HG02642 (cell line): Measurements from ENCODE around the gene PTCH1.

Experiments used
- ATAC-seq: cut with Tn5 transposase; IDR thresholded peaks from one replicate; pipeline ENCODE4 v1.9.1; 2021; ENCODE audit warnings: mild to moderate bottlenecking; ENCODE audit not compliant: unreplicated experiment, poor library complexity

PTCH1 gene

GRCh38 chr9:95499847-95500246 is 16.9 kb downstream of the PTCH1 start:
- no peak for ATAC-seq

GRCh38 chr9:95499046-95499676 is 17.6 kb downstream of the PTCH1 start:
- no peak for ATAC-seq

- ATAC-seq: no peak
Observed at GRCh38 chr9:95498641-95499040, 18.1 kb downstream of the PTCH1 start.

- ATAC-seq: no peak
Observed at GRCh38 chr9:95497772-95498171, 19.0 kb downstream of the PTCH1 start.

- no peak for ATAC-seq
Observed at GRCh38 chr9:95496687-95497086, 20.1 kb downstream of the PTCH1 start.

GRCh38 chr9:95495961-95496360 is 20.8 kb downstream of the PTCH1 start:
- no peak for ATAC-seq

- ATAC-seq: no peak
Observed at GRCh38 chr9:95495529-95495928, 21.2 kb downstream of the PTCH1 start.

GRCh38 chr9:95494416-95495371 is 22.1 kb downstream of the PTCH1 start:
- ATAC-seq: peak; percentile 94

- ATAC-seq: no peak
Observed at GRCh38 chr9:95494022-95494415, 22.8 kb downstream of the PTCH1 start.

GRCh38 chr9:95493402-95493801 is 23.4 kb downstream of the PTCH1 start:
- ATAC-seq: no peak

- ATAC-seq: no peak
Observed at GRCh38 chr9:95491543-95492320, 25.0 kb downstream of the PTCH1 start.

GRCh38 chr9:95488954-95489353 is 27.8 kb downstream of the PTCH1 start:
- ATAC-seq: no peak

- no peak for ATAC-seq
Observed at GRCh38 chr9:95486318-95486717, 30.5 kb downstream of the PTCH1 start.

GRCh38 chr9:95484225-95484624 is 32.5 kb downstream of the PTCH1 start:
- no peak for ATAC-seq

- ATAC-seq: no peak
Observed at GRCh38 chr9:95483431-95483830, 33.3 kb downstream of the PTCH1 start.

GRCh38 chr9:95482621-95483020 is 34.1 kb downstream of the PTCH1 start:
- no peak for ATAC-seq

GRCh38 chr9:95481000-95481399 is 35.8 kb downstream of the PTCH1 start:
- no peak for ATAC-seq

- no peak for ATAC-seq
Observed at GRCh38 chr9:95480346-95480745, 36.4 kb downstream of the PTCH1 start.

- ATAC-seq: no peak
Observed at GRCh38 chr9:95479330-95479729, 37.4 kb downstream of the PTCH1 start.

- no peak for ATAC-seq
Observed at GRCh38 chr9:95478335-95478734, 38.4 kb downstream of the PTCH1 start.

GRCh38 chr9:95477885-95478284 is 38.9 kb downstream of the PTCH1 start:
- ATAC-seq: no peak
